Endothelial cell of umbilical vein (primary cell): ENCODE measurements around the gene LMCD1. TPM values are rescaled to one million over a fixed set of nuclear protein-coding genes. Genes with fewer than 3 reads are reported as not detected.

Experiments
- BruUV-seq: library from RNA; stranded (reverse); fragments of 400-500 nt; replicated peaks from 2 replicates; lab custom pipeline; 2021; lab: Mats Ljungman, UMichigan
- CTCF ChIA-PET: fragments of 300-600, 350-600 bp; sonication (Branson Sonifier 250); formaldehyde crosslinking; loops from one replicate; lab custom pipeline; 2021; ENCODE audit warnings: antibody characterized with exemption, inconsistent platforms; lab: Charles Lee
- POLR2A ChIA-PET: fragments of 300-600, 350-600 bp; sonication (Branson Sonifier 250); formaldehyde crosslinking; loops from one replicate; lab custom pipeline; 2021; ENCODE audit warnings: antibody characterized with exemption, inconsistent platforms; lab: Charles Lee
- DNase-seq: peaks from one replicate; pipeline ENCODE4 v3.0.0-alpha.2; 2011; ENCODE audit warnings: low read depth, low spot score
- FAIRE-seq: peaks from 2 replicates; lab custom pipeline; 2011; peaks lifted over from hg19 to GRCh38; lab: Jason Lieb, UNC
- H2AFZ ChIP-seq: 2 replicates; pipeline ENCODE4 v1.6.0; 2012; ENCODE audit warnings: low read depth, low read length, control low read depth, inconsistent platforms
- H3K27ac ChIP-seq: 2 replicates; pipeline ENCODE4 v1.5.1; 2011; ENCODE audit warnings: low read depth, mild to moderate bottlenecking, control low read depth, low read length, moderate library complexity; ENCODE audit not compliant: insufficient read depth
- H3K27me3 ChIP-seq, 2 experiments: 2 replicates each; pipeline versions ENCODE4 v1.6.0 to v1.6.1; 2011; ENCODE audit warnings: low read length in 2 of 2, mixed read lengths in 1 of 2; ENCODE audit not compliant: control insufficient read depth in 2 of 2, insufficient read depth in 2 of 2
- H3K36me3 ChIP-seq, 2 experiments: 2 replicates in 1 of 2; 3 replicates in 1 of 2; pipeline ENCODE4 v1.5.1; 2011; ENCODE audit warnings: low read length in 2 of 2, mild to moderate bottlenecking in 1 of 2, moderate library complexity in 1 of 2; ENCODE audit not compliant: control insufficient read depth in 2 of 2, insufficient read depth in 2 of 2; ENCODE audit errors: extremely low read depth in 1 of 2
- H3K4me1 ChIP-seq: 3 replicates; pipeline ENCODE4 v1.5.1; 2011; ENCODE audit warnings: mild to moderate bottlenecking, low read length; ENCODE audit not compliant: control insufficient read depth, insufficient read depth; ENCODE audit errors: extremely low read depth
- H3K4me2 ChIP-seq: 2 replicates; pipeline ENCODE4 v1.6.1; 2011; ENCODE audit warnings: low read length, control low read depth, mixed read lengths; ENCODE audit not compliant: insufficient read depth
- H3K4me3 ChIP-seq, 3 experiments: fragments of 200-600 bp in 1 of 3; sonication (generic), shearing (Covaris generic) in 1 of 3; replicated peaks in 1 of 3; 2 replicates each; pipeline ENCODE4 v1.5.1; 2011 to 2016; ENCODE audit warnings: control low read depth in 3 of 3, low read length in 3 of 3, mild to moderate bottlenecking in 2 of 3, inconsistent platforms in 1 of 3, low read depth in 1 of 3, moderate library complexity in 1 of 3; ENCODE audit not compliant: insufficient read depth in 1 of 3
- H3K79me2 ChIP-seq: 2 replicates; pipeline ENCODE4 v1.6.0; 2012; ENCODE audit warnings: low read length, inconsistent platforms; ENCODE audit not compliant: control insufficient read depth, insufficient read depth
- H3K9ac ChIP-seq: replicated peaks from 2 replicates; pipeline ENCODE3; 2011; ENCODE audit warnings: low read length, control low read depth; ENCODE audit not compliant: insufficient read depth; ENCODE audit errors: extremely low read depth
- H3K9me1 ChIP-seq: replicated peaks from 3 replicates; pipeline ENCODE4 v1.6.0; 2011; ENCODE audit warnings: mild to moderate bottlenecking, low read length; ENCODE audit not compliant: control insufficient read depth, insufficient read depth; ENCODE audit errors: extremely low read depth
- H3K9me3 ChIP-seq: replicated peaks from 2 replicates; pipeline ENCODE4 v1.5.1; 2012; ENCODE audit warnings: low read length, inconsistent platforms; ENCODE audit not compliant: control insufficient read depth, insufficient read depth
- H4K20me1 ChIP-seq: replicated peaks from 2 replicates; pipeline ENCODE3; 2011; ENCODE audit warnings: mild to moderate bottlenecking, low read length; ENCODE audit not compliant: control insufficient read depth, insufficient read depth; ENCODE audit errors: extremely low read depth
- CTCF ChIP-seq, 2 donors: IDR thresholded peaks; 1 replicate in 1 of 2; 2 replicates in 1 of 2; pipeline ENCODE4 v1.5.1; 2011; ENCODE audit warnings: low read length in 2 of 2, mild to moderate bottlenecking in 2 of 2, moderate library complexity in 2 of 2, control low read depth in 1 of 2, inconsistent platforms in 1 of 2, low read depth in 1 of 2; ENCODE audit not compliant: insufficient read depth in 1 of 2; ENCODE audit errors: extremely low read depth in 1 of 2
- EZH2 ChIP-seq: IDR thresholded peaks from 2 replicates; pipeline ENCODE4 v1.6.1; 2012; ENCODE audit warnings: borderline replicate concordance, low read depth, mild to moderate bottlenecking, moderate library complexity, low read length, inconsistent platforms; ENCODE audit not compliant: severe bottlenecking
- FOS ChIP-seq: IDR thresholded peaks from 2 replicates; pipeline ENCODE4 v1.6.1; 2011; ENCODE audit warnings: mild to moderate bottlenecking, low read length, moderate library complexity, borderline replicate concordance; ENCODE audit not compliant: insufficient read depth
- GATA2 ChIP-seq: IDR thresholded peaks from 2 replicates; pipeline ENCODE4 v1.7.0; 2011; ENCODE audit warnings: low read depth, mild to moderate bottlenecking, moderate library complexity, mixed read lengths, low read length; ENCODE audit not compliant: insufficient read length, insufficient read depth
- JUN ChIP-seq: IDR thresholded peaks from 2 replicates; pipeline ENCODE4 v1.6.1; 2011; ENCODE audit warnings: borderline replicate concordance, low read depth; ENCODE audit not compliant: insufficient read length, insufficient read depth
- MAX ChIP-seq: IDR thresholded peaks from 2 replicates; pipeline ENCODE4 v1.6.1; 2011; ENCODE audit not compliant: insufficient read depth, insufficient read length
- MYC ChIP-seq: IDR thresholded peaks from one replicate; pipeline ENCODE4 v1.6.1; 2011; ENCODE audit warnings: mild to moderate bottlenecking, low read depth, low read length
- POLR2A ChIP-seq: IDR thresholded peaks from 2 replicates; pipeline ENCODE4 v1.6.1; 2012; ENCODE audit warnings: low read depth, mild to moderate bottlenecking, control low read depth, low read length
- POLR2AphosphoS5 ChIP-seq: IDR thresholded peaks from 2 replicates; pipeline ENCODE4 v1.6.1; 2012; ENCODE audit warnings: low read depth, mild to moderate bottlenecking, control low read depth, low read length, moderate library complexity; ENCODE audit not compliant: insufficient read depth
- dilution Hi-C: fragments of 300-500 bp; cut with MboI; formaldehyde crosslinking; loops from one replicate; pipeline ENCODE4 v1.15.0; 2019; ENCODE audit warnings: low sequenced_read_pairs; ENCODE audit not compliant: extremely low pct_ligation_motif_present
- intact Hi-C: fragments of 100-400 bp; cut with micrococcal nuclease; formaldehyde crosslinking; loops from one replicate; pipeline ENCODE4 v1.10.0; 2022
- polyA plus RNA-seq, 4 experiments: library from polyadenylated mRNA; depleted of rRNA in 3 of 4; stranded (reverse) in 3 of 4; unstranded in 1 of 4; fragments of >200 nt; gene quantifications; 2 replicates each; pipeline versions ENCODE4 v1.2.1 to v1.2.3, GENCODE V29; 2011 to 2012; ENCODE audit warnings: missing spikeins in 1 of 4
- total RNA-seq: library from RNA; stranded (reverse); gene quantifications from 2 replicates; pipeline ENCODE4 v1.2.3, GENCODE V29; 2021

The LMCD1 gene
- total and polyA plus RNA-seq, 2 donors (not counting 3 experiments of a cell fraction or from before 2014, with no cell fraction given), result 7.6 to 14.5 TPM

- FAIRE-seq (no peak), DNase-seq (no peak)
- POLR2A ChIA-PET, result no interaction called here
- Histone ChIP-seq H3K27me3 (no peaks in the 10 kb centered on the region), H4K20me1 (no peaks in the 10 kb centered on the region), H3K9me1 (no peaks in the 10 kb centered on the region), H3K79me2 (no peaks in the 10 kb centered on the region), H3K4me2 (no peak overlapping the region), H2AFZ (no peak overlapping the region), H3K27ac (no peak overlapping the region), H3K4me3 (no peak overlapping the region), H3K4me1 (no peaks in the 10 kb centered on the region), H3K36me3 (no peaks in the 10 kb centered on the region), H3K9ac (no peak overlapping the region), H3K9me3 (no peaks in the 10 kb centered on the region)
- TF ChIP-seq GATA2 (no peak), CTCF (IDR thresholded peaks at IDR 0.05; ENCODE audit: extremely low read depth in 1 of 2, insufficient read depth in 1 of 2, low read depth in 1 of 2, low read length in 2 of 2) (no peak), POLR2AphosphoS5 (no peak), JUN (no peak), MYC (no peak), POLR2A (no peak), EZH2 (no peak), MAX (no peak), FOS (no peak)
- dilution Hi-C loops (no loop called here), intact Hi-C loops (no loop called here)
- CTCF ChIA-PET, result interaction anchor here (0.8 to 1.8 kb wide), 6 partner anchors 13 to 149 kb away, joined by 3 to 6 read pairs (median 3); no protein-coding TSS in a partner anchor
- BruUV-seq, result no TSS peak
These were observed 43.4 kb upstream of the LMCD1 start for GRCh38 chr3:8458238-8458661.
